Neutrophil (primary cell): Measurements from ENCODE around the gene USP49.

Experiments
- H3K27ac ChIP-seq: fragments of 200-600 bp; sonication (generic); 2 replicates; pipeline ENCODE4 v1.5.1; 2016; ENCODE audit warnings: mild to moderate bottlenecking, moderate library complexity
- H3K27me3 ChIP-seq: fragments of 200-600 bp; sonication (generic); 2 replicates; pipeline ENCODE4 v1.6.0; 2016; ENCODE audit warnings: mild to moderate bottlenecking
- H3K36me3 ChIP-seq: fragments of 200-600 bp; sonication (generic); 2 replicates; pipeline ENCODE4 v1.5.1; 2017
- H3K4me1 ChIP-seq, 2 experiments: fragments of 200-600 bp in 1 of 2; sonication (generic) in 1 of 2; 1 replicate in 1 of 2; 2 replicates in 1 of 2; pipeline versions ENCODE4 v1.5.1 to v1.6.1; 2013 to 2016; ENCODE audit warnings: low read depth in 1 of 2, low read length in 1 of 2, mild to moderate bottlenecking in 1 of 2, moderate library complexity in 1 of 2; ENCODE audit not compliant: control insufficient read depth in 1 of 2, insufficient read depth in 1 of 2
- H3K4me3 ChIP-seq, 2 experiments: fragments of 200-600 bp in 1 of 2; sonication (generic) in 1 of 2; 1 replicate in 1 of 2; 2 replicates in 1 of 2; pipeline ENCODE4 v1.5.1; 2013 to 2016; ENCODE audit warnings: low read depth in 1 of 2, low read length in 1 of 2, mild to moderate bottlenecking in 1 of 2, moderate library complexity in 1 of 2
- H3K9me3 ChIP-seq: fragments of 200-600 bp; sonication (generic); 2 replicates; pipeline ENCODE4 v1.5.1; 2016
- TF ChIP-seq, protein P1 (sequence below): fragments of 200-600 bp; sonication (generic); IDR thresholded peaks from 2 replicates; pipeline ENCODE4 v1.5.1; 2016; ENCODE audit warnings: antibody characterized with exemption

USP49 gene

DNA sequence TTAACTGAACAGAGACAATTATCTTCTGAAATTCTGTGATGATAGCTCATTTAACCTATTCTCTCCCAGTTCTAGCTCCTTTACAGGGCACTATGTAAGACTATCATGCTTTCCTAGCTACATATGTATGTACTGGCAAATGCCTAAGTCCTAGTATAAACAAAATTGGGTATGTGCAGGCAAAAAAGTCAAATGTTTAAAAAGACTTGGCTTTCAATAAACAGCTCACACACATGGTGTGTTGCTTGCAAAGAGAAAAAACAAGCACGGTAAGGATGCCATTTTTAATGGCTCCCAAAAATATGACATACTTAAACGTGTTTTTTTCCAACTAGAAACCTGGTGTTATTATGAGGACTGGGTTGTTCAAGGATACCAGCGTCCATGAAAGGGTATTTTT, 62.9 kb downstream of the USP49 start:
- Histone ChIP-seq H3K4me3 (no peak overlapping the region), H3K9me3 (no peaks in the 10 kb centered on the region), H3K27me3 (no peaks in the 10 kb centered on the region), H3K27ac (no peak overlapping the region), H3K4me1 (no peaks in the 10 kb centered on the region), H3K36me3 (no peaks in the 10 kb centered on the region)
- TF ChIP-seq, protein P1, sequence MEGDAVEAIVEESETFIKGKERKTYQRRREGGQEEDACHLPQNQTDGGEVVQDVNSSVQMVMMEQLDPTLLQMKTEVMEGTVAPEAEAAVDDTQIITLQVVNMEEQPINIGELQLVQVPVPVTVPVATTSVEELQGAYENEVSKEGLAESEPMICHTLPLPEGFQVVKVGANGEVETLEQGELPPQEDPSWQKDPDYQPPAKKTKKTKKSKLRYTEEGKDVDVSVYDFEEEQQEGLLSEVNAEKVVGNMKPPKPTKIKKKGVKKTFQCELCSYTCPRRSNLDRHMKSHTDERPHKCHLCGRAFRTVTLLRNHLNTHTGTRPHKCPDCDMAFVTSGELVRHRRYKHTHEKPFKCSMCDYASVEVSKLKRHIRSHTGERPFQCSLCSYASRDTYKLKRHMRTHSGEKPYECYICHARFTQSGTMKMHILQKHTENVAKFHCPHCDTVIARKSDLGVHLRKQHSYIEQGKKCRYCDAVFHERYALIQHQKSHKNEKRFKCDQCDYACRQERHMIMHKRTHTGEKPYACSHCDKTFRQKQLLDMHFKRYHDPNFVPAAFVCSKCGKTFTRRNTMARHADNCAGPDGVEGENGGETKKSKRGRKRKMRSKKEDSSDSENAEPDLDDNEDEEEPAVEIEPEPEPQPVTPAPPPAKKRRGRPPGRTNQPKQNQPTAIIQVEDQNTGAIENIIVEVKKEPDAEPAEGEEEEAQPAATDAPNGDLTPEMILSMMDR = no peak

DNA sequence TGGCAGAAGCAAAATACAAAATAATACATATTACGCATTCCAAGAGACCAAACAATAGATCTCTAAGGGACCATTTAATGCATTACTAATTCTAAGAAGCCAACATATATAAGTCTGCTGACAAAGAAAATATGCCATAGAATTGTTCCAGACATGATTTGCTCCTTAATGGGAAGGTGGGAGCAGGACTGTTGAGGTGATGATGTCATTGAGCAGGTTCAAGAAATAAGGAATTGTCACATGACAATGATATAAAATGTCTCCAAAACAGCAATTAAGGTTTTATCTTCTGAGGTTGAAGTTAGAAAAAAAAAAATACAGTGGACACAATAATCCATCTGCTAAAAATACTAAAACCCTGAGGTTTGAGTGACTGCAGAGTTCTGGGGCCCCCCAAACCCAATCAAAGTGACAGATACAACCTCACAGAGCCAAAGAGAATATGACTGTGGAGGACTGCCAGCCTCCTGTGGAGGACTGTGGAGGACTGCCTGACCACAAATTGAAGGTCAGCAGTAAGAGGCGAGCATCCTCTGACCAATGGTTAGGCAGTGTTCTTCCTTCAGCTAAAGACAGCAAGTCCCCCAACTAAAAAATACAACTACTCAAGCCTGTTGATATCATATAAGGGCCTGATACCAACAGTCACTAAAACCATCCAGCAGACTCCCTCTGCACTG, 68.7 kb downstream of the USP49 start:
- TF ChIP-seq, protein P1 = no peak
- Histone ChIP-seq H3K4me1 (no peaks in the 10 kb centered on the region), H3K9me3 (no peaks in the 10 kb centered on the region), H3K27ac (no peak overlapping the region), H3K27me3 (no peaks in the 10 kb centered on the region), H3K4me3 (no peak overlapping the region), H3K36me3 (no peaks in the 10 kb centered on the region)

DNA sequence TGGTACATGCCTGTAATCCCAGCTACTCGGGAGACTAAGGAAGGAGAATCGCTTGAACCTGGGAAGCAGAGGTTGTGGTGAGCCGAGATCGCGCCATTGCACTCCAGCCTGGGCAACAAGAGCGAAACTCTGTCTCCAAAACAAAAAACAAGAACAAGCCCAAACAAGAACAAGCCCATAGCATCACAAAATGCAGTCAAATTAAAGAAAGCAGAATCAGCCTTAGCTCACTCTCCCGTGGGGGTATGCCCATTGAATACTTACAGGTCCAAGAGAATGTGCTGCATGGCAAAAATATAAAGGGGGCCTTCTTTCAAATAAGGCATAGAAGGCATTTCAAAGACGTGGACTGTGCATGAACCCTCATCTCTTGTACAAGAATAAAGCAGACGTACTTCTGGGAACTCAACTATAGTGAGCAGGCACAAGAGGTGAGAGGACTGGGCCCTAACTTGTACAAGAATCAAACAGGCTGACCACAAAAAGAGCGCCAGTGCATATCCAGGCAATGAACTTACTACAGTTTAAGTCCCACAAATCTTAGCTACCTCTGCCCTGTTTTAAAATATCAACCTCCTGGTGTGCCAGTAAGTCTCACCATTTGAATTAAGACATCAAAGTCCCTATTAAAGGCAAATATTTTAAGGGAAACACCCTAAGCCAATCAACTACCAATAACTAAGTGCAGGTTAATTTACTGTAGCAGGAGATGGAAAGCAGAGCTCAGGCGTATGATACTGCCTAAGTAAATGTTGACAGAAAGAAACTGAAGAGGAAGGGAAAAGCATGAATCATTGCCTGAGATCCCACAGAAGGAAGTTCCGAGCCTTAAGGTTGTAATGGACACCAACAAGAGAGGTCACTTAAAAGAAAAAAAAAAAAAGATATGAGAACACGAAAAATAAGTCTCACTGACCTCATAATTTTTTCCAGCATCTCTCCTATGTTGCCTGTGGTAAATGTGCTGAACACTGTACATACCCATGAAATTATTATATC, 70.3 kb downstream of the USP49 start:
- no peaks in the 10 kb centered on the region for H3K27me3 ChIP-seq
- H3K9me3 ChIP-seq = no peaks in the 10 kb centered on the region
- no peak overlapping the region for H3K4me3 ChIP-seq
- no peak overlapping the region for H3K27ac ChIP-seq
- no peaks in the 10 kb centered on the region for H3K36me3 ChIP-seq
- H3K4me1 ChIP-seq = peaks cover 0 to 5% of the 10 kb centered on the region in 2 experiments
- TF ChIP-seq, protein P1 = no peak

DNA sequence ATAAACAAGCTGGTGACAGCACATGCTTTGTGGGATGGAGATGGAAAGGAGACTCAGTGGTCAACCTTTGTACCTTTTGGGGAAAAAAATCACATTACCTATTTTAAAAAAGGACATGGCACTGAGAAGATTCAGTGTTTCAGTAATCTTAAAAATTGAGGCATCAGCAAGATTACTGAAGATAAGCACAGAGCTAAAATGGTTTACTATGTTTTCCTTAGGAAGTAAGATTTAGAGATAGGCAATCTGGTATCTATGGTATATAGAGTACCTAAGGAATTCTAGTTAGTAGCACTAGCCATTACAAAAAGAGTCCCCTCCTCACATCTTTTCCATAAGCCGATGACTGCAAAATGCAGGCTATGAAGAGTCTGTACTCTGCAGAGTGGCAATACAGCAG, 72.0 kb downstream of the USP49 start:
- H3K36me3 ChIP-seq = no peaks in the 10 kb centered on the region
- H3K4me3 ChIP-seq = no peak overlapping the region
- peaks cover 8 to 17% of the 10 kb centered on the region in 2 experiments for H3K4me1 ChIP-seq
- TF ChIP-seq, protein P1 = no peak
- H3K9me3 ChIP-seq = no peaks in the 10 kb centered on the region
- no peaks in the 10 kb centered on the region for H3K27me3 ChIP-seq
- H3K27ac ChIP-seq = no peak overlapping the region

DNA sequence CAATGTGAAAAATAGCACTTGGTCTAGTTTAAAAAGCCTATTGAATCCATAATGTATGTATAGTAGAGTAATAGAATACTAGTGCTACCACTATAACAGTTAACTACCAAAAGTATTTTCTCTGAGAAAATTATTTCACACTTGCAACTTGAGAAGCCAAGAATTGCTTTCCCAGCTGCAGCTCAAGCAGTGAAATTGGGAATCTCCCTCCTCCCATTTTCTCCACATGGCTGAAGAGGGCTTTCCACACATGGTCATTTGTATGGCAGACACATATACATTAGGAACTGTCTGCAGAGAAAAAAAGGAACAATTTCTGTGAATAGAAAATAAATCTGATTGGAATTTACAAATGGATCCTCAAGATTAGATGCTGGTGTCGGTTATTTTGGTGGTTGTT, 73.2 kb downstream of the USP49 start:
- TF ChIP-seq, protein P1 = no peak
- no peaks in the 10 kb centered on the region for H3K9me3 ChIP-seq
- H3K36me3 ChIP-seq = no peaks in the 10 kb centered on the region
- peaks cover 8 to 17% of the 10 kb centered on the region in 2 experiments for H3K4me1 ChIP-seq
- H3K27ac ChIP-seq = no peak overlapping the region
- H3K27me3 ChIP-seq = no peaks in the 10 kb centered on the region
- H3K4me3 ChIP-seq = no peak overlapping the region
